ENCODE results near the gene SNRPD1.
A peak's percentile ranks its signal among the peaks of the same experiment; 100 is the strongest.
"Not testable (repeated sequence)": the region's sequence is repeated elsewhere in the genome, so short reads cannot be mapped to it uniquely, and the experiment has no call there.

The SNRPD1 gene

GRCh38 chr18:21662581-21662980 is 50.5 kb downstream of the SNRPD1 start:
- DNase-seq (ENCODE audit: low spot score) = no peak
- Histone ChIP-seq H3K27ac (ENCODE audit: poor library complexity, severe bottlenecking) (no peak overlapping the region), H3K9me3 (ENCODE audit: severe bottlenecking) (no peaks in the 10 kb centered on the region), H3K27me3 (ENCODE audit: insufficient read depth, poor library complexity, severe bottlenecking) (no peaks in the 10 kb centered on the region), H3K4me3 (ENCODE audit: severe bottlenecking) (no peak overlapping the region), H3K4me1 (ENCODE audit: insufficient read depth, poor library complexity, severe bottlenecking) (peaks cover 2% of the 10 kb centered on the region), H3K36me3 (ENCODE audit: low read depth) (no peaks in the 10 kb centered on the region)
- TF ChIP-seq, protein P1, sequence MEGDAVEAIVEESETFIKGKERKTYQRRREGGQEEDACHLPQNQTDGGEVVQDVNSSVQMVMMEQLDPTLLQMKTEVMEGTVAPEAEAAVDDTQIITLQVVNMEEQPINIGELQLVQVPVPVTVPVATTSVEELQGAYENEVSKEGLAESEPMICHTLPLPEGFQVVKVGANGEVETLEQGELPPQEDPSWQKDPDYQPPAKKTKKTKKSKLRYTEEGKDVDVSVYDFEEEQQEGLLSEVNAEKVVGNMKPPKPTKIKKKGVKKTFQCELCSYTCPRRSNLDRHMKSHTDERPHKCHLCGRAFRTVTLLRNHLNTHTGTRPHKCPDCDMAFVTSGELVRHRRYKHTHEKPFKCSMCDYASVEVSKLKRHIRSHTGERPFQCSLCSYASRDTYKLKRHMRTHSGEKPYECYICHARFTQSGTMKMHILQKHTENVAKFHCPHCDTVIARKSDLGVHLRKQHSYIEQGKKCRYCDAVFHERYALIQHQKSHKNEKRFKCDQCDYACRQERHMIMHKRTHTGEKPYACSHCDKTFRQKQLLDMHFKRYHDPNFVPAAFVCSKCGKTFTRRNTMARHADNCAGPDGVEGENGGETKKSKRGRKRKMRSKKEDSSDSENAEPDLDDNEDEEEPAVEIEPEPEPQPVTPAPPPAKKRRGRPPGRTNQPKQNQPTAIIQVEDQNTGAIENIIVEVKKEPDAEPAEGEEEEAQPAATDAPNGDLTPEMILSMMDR (IDR thresholded peaks at IDR 0.05; ENCODE audit: poor library complexity, severe bottlenecking) = no peak
- no peak for ATAC-seq (ENCODE audit: low read depth)

DNA sequence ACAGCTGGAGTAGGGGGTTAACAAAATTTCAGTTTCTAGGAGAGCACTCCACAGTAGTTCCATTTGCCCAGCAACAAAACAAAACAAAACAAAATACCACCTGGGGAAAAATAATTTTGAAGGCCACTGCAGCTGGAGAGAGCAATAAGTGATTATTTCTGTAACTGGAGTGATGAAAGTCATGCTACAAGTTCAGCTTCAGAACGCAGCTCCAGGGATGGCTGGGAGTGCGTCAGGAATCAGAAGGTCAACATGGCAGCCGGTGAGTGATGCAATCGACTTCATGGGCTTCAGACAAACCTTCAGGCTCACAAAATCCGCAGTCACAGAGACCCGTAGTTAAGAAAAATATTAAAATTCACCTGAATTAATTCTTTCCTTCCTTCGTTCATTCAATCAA is 51.5 kb downstream of the SNRPD1 start:
- no peaks in the 10 kb centered on the region for H3K9me3 ChIP-seq (ENCODE audit: severe bottlenecking)
- DNase-seq (ENCODE audit: low spot score) (no peak), ATAC-seq (ENCODE audit: low read depth) (no peak)
- peaks cover 12% of the 10 kb centered on the region for H3K4me1 ChIP-seq (ENCODE audit: insufficient read depth, poor library complexity, severe bottlenecking)
- no peak overlapping the region for H3K4me3 ChIP-seq (ENCODE audit: severe bottlenecking)
- no peak overlapping the region for H3K27ac ChIP-seq (ENCODE audit: poor library complexity, severe bottlenecking)
- H3K27me3 ChIP-seq (ENCODE audit: insufficient read depth, poor library complexity, severe bottlenecking) = no peaks in the 10 kb centered on the region
- TF ChIP-seq, protein P1 (IDR thresholded peaks at IDR 0.05; ENCODE audit: poor library complexity, severe bottlenecking) = no peak
- H3K36me3 ChIP-seq (ENCODE audit: low read depth) = no peaks in the 10 kb centered on the region

GRCh38 chr18:21664069-21664468 is 52.0 kb downstream of the SNRPD1 start:
- TF ChIP-seq, protein P1 (IDR thresholded peaks at IDR 0.05; ENCODE audit: poor library complexity, severe bottlenecking) = no peak
- Histone ChIP-seq H3K27ac (ENCODE audit: poor library complexity, severe bottlenecking) (no peak overlapping the region), H3K9me3 (ENCODE audit: severe bottlenecking) (no peaks in the 10 kb centered on the region), H3K4me1 (ENCODE audit: insufficient read depth, poor library complexity, severe bottlenecking) (peaks cover 12% of the 10 kb centered on the region), H3K36me3 (ENCODE audit: low read depth) (no peaks in the 10 kb centered on the region), H3K4me3 (ENCODE audit: severe bottlenecking) (no peak overlapping the region), H3K27me3 (ENCODE audit: insufficient read depth, poor library complexity, severe bottlenecking) (no peaks in the 10 kb centered on the region)
- ATAC-seq (ENCODE audit: low read depth) (no peak), DNase-seq (ENCODE audit: low spot score) (no peak)

GRCh38 chr18:21669736-21670285 is 57.7 kb downstream of the SNRPD1 start:
- Histone ChIP-seq H3K27ac (ENCODE audit: poor library complexity, severe bottlenecking) (peak overlapping the region; percentile 45), H3K4me3 (ENCODE audit: severe bottlenecking) (no peak overlapping the region), H3K4me1 (ENCODE audit: insufficient read depth, poor library complexity, severe bottlenecking) (peaks cover 29% of the 10 kb centered on the region), H3K9me3 (ENCODE audit: severe bottlenecking) (no peaks in the 10 kb centered on the region), H3K27me3 (ENCODE audit: insufficient read depth, poor library complexity, severe bottlenecking) (no peaks in the 10 kb centered on the region), H3K36me3 (ENCODE audit: low read depth) (no peaks in the 10 kb centered on the region)
- DNase-seq (ENCODE audit: low spot score) = no peak
- TF ChIP-seq, protein P1 (IDR thresholded peaks at IDR 0.05; ENCODE audit: poor library complexity, severe bottlenecking) = no peak
- peak; percentile 55; the same call in 2 of the 3 replicates for ATAC-seq (ENCODE audit: low read depth)

DNA sequence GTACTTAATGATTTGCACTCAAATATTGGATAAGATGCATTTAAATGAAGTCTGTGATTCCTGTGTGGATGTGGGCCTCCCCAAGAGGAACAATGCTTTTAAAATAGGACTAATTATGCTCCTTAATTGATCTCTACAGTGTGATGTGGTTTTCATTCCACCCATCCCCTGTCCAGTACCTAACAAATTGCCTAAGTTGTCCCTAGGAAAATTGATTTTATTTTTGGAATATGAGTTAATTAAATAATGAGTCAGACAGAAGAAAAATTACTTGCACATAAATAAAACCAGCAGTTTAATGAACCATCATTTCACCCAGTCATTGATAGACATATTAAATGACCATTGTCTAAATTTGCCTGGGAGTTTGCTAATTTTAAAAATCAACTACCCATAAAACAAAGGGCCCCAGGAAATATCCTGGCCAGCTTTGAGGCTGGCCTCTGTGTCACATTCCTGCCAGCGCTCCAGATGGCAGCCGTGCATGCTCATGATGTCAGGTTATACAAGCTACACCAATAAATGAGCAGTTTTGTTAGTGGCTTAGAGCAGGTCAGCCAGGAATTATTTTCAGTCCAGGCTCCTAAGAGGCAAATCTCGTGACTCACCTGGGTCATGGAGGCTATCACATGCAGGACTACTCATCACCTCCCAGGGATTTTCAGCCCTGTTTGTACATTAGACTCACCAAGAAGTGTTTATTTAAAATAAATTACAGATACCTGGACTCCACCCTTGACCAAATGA is 60.6 kb downstream of the SNRPD1 start:
- Histone ChIP-seq H3K36me3 (ENCODE audit: low read depth) (no peaks in the 10 kb centered on the region), H3K9me3 (ENCODE audit: severe bottlenecking) (no peaks in the 10 kb centered on the region), H3K27ac (ENCODE audit: poor library complexity, severe bottlenecking) (peak overlapping the region; percentile 41), H3K4me1 (ENCODE audit: insufficient read depth, poor library complexity, severe bottlenecking) (peaks cover 33% of the 10 kb centered on the region), H3K4me3 (ENCODE audit: severe bottlenecking) (no peak overlapping the region), H3K27me3 (ENCODE audit: insufficient read depth, poor library complexity, severe bottlenecking) (no peaks in the 10 kb centered on the region)
- ATAC-seq (ENCODE audit: low read depth) (peak; percentile 83), DNase-seq (ENCODE audit: low spot score) (peak; percentile 59)
- TF ChIP-seq, protein P1 (IDR thresholded peaks at IDR 0.05; ENCODE audit: poor library complexity, severe bottlenecking) = peak; percentile 9

DNA sequence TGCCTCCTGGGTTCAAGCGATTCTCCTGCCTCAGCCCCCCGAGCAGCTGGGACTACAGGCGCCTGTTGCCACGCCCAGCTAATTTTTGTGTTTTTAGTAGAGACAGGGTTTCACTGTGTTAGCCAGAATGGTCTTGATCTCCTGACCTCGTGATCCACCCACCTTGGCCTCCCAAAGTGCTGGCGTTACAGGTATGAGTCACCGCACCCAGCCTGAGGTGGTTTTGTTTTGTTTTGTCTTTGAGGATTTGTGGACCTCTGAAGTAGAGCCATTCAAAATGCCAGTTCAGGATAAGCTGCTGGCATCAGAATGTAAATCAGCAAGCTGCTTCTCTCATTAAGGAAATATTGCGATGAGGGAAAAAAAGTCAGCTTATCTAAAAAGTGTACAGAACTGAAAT is 63.2 kb downstream of the SNRPD1 start:
- peaks cover 24% of the 10 kb centered on the region for H3K4me1 ChIP-seq (ENCODE audit: insufficient read depth, poor library complexity, severe bottlenecking)
- H3K27ac ChIP-seq (ENCODE audit: poor library complexity, severe bottlenecking); H3K4me3 ChIP-seq (ENCODE audit: severe bottlenecking); H3K36me3 ChIP-seq (ENCODE audit: low read depth); H3K27me3 ChIP-seq (ENCODE audit: insufficient read depth, poor library complexity, severe bottlenecking); H3K9me3 ChIP-seq (ENCODE audit: severe bottlenecking); DNase-seq (ENCODE audit: low spot score): not testable (repeated sequence)
- ATAC-seq (ENCODE audit: low read depth) = peak; percentile 62

All from RWPE2 (cell line).